ENCODE measurements around the gene ESRRG.
A peak's percentile ranks its signal among the peaks of the same experiment; 100 is the strongest.

ESRRG gene

GRCh38 chr1:216626394-216627067, 96.7 kb downstream of the ESRRG start:
- DNase-seq: no peak

- peak; percentile 50 for DNase-seq
Measured at GRCh38 chr1:216621536-216621935, 101.7 kb downstream of the ESRRG start.

DNA sequence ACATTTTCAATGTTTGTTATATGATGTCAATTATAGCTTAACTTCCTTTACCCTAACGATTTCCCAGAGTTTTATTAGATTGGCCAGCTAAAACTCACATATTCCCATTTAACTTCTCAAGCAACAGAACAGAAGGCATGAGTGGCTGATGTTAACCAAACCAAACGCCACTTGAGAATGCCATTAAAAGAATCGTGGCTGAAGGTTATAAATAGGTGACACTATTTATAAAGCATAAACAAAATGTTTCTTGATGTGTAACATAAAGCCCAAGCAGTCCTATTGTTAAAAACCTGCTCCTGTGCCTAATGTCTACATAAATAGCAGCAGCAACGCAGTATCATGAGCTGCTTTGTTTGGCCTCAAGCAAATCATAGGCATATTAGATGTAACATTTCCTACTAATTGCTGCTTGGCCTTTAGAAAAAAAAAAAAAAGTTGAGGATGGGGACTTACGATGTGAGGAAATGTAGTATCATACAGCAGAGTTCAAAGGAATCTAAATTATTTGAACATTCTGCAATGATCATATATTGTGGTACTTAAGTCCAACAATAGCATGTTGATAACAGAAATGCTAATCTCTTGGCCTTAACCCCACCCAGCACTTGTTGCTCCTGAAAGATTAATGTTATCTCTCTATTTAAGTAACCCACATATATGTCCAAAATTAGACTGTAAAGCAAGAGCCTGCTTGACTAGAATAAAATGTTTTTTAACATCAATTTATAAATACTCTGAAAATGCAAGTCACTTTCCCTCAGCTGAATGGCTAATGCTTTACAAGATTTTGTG, 106.0 kb downstream of the ESRRG start:
- peak; percentile 12 for DNase-seq

GRCh38 chr1:216616425-216616824, 106.8 kb downstream of the ESRRG start:
- no peak for DNase-seq

- DNase-seq: no peak
Measured at GRCh38 chr1:216614011-216614934, 109.0 kb downstream of the ESRRG start.

DNA sequence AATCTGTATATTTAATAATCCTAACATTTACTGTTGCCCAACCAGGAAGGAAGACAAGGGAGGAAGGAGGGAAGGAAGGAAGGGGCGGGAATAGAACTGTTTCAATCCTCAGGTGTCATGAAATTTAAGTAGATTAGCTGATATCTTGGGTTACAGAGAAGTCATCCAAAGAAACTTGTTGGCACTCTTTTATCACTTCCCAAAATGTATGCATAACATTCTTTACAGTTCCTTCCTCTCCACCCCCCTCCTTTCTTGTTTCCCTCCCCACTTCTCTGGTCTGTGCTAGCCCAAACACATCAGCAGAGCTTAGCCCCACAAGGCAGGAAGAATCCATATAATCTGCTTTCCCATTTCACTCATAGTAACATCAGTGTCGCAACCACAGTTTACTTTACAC, 110.9 kb downstream of the ESRRG start:
- DNase-seq: no peak

GRCh38 chr1:216607067-216607697, 116.0 kb downstream of the ESRRG start:
- DNase-seq: no peak

DNA sequence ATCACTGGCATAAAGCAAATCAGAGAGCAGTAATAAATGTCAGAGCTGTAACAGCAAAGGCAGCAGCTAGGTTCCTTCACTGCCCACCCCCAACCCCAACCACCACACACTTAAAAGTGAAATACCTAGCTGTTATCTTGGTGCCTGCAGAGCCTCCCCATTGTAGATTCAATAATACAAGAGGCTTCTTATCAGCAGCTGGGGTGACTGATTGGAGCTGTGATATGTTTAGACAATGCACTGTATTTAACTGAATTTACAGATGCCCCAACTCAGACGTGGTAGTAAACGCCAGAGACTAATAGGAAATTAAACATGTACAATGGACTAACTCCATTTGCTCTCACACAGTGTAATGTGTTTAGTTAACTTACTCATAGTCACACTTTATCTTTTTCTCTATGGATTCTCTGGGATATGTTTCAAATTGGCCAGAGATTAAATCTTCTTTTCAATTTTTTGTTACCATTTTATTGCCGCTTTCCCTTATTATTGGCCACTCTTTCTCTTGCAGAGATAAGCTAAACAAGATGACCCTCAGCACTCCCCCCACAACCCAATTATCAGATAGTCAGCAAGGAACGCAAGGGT, 117.1 kb downstream of the ESRRG start:
- peak; percentile 37 for DNase-seq

DNA sequence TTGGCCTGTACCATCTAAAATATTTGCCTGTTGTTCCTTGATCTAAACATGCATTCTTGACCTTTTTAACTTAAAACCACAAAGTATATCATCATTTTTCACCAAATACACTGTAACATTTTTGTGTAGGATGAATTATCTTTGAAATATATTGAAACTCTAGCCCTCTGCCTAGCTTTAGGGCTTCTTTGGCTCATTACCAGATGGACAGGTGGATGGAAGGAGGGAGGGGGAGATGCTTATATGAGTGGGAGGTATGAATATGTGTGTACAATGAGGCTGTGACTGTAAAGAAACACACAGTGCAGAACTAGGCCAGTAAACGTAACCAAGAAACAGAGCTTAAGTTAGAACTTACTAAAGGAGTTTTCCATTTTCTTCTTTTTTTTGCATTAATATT, 118.5 kb downstream of the ESRRG start:
- DNase-seq: peak; percentile 98

DNA sequence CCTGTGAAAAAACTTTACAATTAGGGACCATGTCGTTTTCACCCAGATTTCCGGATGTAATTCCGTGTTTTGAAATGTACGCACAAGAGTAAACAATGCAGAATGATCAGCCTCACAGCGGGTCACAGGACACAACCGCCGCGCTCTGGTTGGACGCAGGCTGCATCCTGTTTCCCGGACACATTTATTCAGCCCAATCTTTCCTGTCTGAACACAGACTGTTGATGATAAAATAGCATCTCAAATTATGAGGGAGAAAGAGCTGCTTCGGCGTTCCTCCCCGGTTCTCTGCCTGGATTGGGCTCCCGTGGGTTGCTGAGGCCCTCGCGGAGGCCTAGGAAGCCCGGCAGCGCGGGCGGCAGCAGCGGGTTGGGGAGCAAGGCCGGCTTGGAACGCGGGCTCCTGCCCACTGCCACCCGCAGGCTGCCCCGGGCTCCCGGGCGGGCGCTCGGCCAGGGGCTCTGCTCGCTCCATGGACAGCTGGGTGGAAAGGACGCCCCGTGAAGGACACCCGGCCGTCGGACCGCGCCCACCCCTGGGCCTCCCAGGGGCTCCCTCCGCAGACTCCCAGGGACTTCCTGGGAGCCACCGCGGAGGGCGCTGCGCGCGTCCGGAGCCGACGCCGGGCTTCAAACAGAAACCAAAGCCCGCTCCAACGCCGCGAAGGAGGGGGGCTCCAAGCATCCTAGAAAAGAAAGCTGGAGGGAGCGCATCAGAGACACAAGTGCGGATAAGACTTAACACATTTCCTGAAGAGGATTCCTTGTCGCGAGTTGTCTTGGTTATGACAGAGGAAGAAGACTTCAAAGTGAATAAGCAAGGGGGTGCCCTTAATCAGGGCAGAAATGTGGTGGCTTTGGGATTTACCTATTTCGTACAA, 122.3 kb downstream of the ESRRG start:
- DNase-seq: peak; percentile 70

DNA sequence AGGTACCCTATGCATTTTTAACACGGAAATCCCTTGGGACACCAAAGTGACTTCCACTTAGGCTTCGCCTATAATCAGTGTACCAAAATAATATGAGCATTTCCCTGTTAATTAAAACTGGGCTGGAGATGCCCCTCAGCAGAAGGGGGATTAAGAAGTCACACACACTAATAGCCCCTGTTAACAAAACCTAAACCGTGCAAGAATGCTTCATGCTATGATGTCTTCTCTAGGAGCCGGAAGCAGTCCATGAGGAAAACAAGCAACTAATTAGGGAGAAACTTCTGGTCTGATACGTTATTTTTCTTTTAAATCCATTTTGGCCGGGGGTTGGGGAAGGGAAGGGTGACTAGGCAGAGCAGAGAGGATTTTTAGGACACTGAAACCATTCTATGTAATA, 123.4 kb downstream of the ESRRG start:
- DNase-seq: peak; percentile 32

- DNase-seq: no peak
Measured at GRCh38 chr1:216598448-216598847, 124.8 kb downstream of the ESRRG start.

DNA sequence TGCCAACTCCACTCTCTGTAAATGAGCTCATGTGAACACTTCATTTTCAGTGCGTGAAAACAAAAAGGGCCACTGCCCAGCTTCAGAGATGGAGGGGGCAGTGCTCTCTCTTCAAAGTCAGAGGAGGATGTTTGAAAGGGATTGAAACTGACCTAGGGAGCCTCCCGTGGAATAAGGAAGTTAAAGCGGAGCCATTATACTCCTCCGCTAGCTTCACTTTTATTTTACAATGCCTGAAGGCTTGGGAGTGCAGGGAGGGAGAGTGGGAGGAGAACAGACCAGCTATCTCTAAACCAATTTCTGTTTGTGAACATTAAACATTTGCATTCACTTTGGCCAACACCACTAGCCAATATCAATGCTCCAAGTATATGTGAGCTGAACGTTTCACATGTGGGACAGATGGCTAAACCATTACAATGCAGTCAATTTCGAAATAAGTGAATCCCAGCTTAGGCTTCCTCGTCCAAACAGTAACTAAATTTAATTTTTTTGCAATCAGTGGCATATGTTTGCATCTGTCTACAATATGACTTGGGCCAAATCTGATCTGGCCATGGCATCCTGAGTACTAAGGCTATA, 126.9 kb downstream of the ESRRG start:
- peak; percentile 40 for DNase-seq

GRCh38 chr1:216587715-216588114, 135.5 kb downstream of the ESRRG start:
- DNase-seq: no peak

- DNase-seq: no peak
Measured at GRCh38 chr1:216582151-216582550, 141.1 kb downstream of the ESRRG start.

DNA sequence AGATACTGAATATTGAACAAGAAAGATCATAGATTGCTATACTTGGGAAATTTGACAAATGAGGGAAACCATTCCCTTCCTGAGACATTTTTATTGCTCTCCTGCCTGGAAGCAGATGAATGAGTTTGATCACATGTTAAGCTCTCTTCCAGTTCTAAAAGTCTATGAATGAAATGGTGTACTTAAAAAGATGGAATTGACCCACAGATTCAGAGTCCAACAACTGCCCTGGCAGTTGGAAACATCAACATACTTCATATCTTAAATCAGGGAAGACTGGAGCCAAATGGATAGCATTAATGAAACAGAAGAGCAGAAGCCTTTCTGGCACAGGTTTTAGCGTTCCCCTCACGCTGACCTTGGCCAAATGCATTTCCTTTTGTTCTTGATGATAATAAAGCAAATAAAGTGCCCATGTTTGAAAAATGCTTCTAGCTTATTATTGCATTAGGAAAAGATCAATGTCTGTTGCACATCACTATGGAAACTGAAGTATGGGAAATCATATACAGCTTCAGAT, 142.6 kb downstream of the ESRRG start:
- DNase-seq: no peak

DNA sequence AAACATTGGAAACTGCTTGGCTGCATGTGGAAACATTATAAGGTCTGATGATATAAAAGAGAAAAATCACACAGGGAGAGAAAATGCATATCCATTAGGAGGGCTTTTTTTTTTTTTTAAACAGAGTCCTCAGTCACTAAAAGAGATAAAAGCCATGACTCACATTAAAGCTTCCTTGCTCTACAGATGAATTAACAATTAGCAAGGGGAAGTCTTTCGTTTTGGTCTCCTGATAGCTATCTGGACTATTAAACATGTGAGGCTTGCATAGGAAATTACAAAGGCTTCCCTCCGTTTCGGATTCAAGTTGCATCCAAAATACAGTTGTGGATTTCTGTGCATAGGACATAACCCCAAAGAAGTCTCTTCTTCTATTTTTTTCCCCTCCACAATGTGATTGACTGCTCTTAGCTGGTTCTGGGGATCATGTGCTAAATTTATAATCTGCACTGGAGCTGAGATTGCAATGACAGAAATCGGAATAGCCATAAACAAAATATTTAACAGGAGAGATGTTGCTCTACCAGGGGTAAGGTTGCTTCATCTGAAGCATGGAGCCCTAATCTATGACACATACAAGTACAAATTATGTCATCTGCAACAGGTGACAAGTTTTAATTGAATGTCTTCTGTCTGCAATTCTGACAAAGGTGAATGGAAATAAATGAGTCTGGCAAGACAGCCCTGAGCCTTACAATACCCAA, 146.8 kb downstream of the ESRRG start:
- no peak for DNase-seq

- DNase-seq: peak; percentile 11
Measured at GRCh38 chr1:216566641-216567205, 156.5 kb downstream of the ESRRG start.

DNA sequence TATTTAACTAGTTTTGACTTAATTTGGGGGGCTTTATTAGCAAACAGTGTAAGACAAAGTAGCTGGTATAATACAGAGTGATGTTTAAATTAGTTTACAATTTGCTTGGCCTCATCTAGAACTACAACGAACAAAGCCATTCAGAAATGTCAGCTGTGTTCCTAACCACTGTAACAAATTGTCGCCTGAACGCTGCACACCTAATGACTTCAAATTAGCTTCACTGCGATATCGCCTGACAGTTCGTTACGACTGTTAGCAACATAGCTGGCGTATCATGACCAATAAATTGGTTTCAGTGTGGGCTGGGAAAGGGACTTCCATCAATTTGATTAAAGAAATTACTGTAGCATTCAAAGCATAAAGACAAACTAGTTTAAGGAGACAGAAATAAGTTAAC, 160.1 kb downstream of the ESRRG start:
- no peak for DNase-seq

- DNase-seq: no peak
Measured at GRCh38 chr1:216562383-216562782, 160.8 kb downstream of the ESRRG start.
